Astrocyte (in vitro differentiated cells and primary cell): ENCODE data around the gene CCDC136.

Source experiments
- EZH2 ChIP-seq: IDR thresholded peaks from 2 replicates; pipeline ENCODE4 v1.6.1; 2012; ENCODE audit warnings: mild to moderate bottlenecking, low read length, inconsistent platforms; ENCODE audit not compliant: insufficient read depth
- TF ChIP-seq, protein P1 (sequence below): IDR thresholded peaks from 2 replicates; pipeline ENCODE4 v1.5.1; 2011; ENCODE audit warnings: low read depth, mild to moderate bottlenecking, inconsistent platforms, low read length, moderate library complexity; ENCODE audit not compliant: insufficient read depth

DNA sequence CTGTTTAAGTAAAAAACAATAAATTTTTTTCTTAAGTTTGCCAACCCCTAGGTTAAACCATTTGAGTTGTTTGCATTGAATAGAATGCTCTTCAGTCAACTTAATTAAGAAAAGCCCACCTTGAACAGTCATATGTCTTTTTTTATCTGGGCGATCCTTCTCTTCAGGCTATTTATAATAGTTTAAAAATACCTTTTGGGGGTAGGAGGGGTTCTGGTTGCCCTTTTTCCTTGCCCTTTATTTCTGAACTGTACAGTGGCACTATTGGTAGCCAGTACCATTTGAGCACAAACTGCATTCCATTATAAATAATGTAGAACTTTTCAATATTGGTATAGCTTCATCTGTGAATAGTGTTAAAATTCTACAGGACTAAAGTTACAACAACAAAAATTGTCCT lies 39.5 kb upstream of the CCDC136 start:
- TF ChIP-seq, protein P1, sequence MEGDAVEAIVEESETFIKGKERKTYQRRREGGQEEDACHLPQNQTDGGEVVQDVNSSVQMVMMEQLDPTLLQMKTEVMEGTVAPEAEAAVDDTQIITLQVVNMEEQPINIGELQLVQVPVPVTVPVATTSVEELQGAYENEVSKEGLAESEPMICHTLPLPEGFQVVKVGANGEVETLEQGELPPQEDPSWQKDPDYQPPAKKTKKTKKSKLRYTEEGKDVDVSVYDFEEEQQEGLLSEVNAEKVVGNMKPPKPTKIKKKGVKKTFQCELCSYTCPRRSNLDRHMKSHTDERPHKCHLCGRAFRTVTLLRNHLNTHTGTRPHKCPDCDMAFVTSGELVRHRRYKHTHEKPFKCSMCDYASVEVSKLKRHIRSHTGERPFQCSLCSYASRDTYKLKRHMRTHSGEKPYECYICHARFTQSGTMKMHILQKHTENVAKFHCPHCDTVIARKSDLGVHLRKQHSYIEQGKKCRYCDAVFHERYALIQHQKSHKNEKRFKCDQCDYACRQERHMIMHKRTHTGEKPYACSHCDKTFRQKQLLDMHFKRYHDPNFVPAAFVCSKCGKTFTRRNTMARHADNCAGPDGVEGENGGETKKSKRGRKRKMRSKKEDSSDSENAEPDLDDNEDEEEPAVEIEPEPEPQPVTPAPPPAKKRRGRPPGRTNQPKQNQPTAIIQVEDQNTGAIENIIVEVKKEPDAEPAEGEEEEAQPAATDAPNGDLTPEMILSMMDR, result no peak
- TF ChIP-seq EZH2, result no peak
